Panc1 (cell line): ENCODE data around the gene CDK8.

ENCODE experiments used
- CTCF ChIP-seq: fragments of 450-650 bp; IDR thresholded peaks from 2 replicates; pipeline ENCODE4 v1.5.1; 2017; ENCODE audit warnings: mild to moderate bottlenecking
- POLR2AphosphoS5 ChIP-seq: IDR thresholded peaks from 2 replicates; pipeline ENCODE4 v1.6.1; 2012; ENCODE audit warnings: mild to moderate bottlenecking, low read depth, low read length, moderate library complexity
- TCF7L2 ChIP-seq: IDR thresholded peaks from 2 replicates; pipeline ENCODE4 v1.6.1; 2011; ENCODE audit warnings: mild to moderate bottlenecking, low read depth, low read length, inconsistent platforms
- TF ChIP-seq, protein P1 (sequence below), 2 experiments: IDR thresholded peaks; 2 replicates each; pipeline ENCODE4 v1.6.1; 2011 to 2012; ENCODE audit warnings: low read depth in 2 of 2, control low read depth in 1 of 2, low read length in 1 of 2, mild to moderate bottlenecking in 1 of 2, moderate library complexity in 1 of 2; ENCODE audit not compliant: insufficient read depth in 1 of 2

GRCh38 chr13:26310003-26310402 lies 56.1 kb downstream of the CDK8 start:
- TF ChIP-seq POLR2AphosphoS5 (no peak), CTCF (no peak), TCF7L2 (no peak)
- TF ChIP-seq, protein P1, sequence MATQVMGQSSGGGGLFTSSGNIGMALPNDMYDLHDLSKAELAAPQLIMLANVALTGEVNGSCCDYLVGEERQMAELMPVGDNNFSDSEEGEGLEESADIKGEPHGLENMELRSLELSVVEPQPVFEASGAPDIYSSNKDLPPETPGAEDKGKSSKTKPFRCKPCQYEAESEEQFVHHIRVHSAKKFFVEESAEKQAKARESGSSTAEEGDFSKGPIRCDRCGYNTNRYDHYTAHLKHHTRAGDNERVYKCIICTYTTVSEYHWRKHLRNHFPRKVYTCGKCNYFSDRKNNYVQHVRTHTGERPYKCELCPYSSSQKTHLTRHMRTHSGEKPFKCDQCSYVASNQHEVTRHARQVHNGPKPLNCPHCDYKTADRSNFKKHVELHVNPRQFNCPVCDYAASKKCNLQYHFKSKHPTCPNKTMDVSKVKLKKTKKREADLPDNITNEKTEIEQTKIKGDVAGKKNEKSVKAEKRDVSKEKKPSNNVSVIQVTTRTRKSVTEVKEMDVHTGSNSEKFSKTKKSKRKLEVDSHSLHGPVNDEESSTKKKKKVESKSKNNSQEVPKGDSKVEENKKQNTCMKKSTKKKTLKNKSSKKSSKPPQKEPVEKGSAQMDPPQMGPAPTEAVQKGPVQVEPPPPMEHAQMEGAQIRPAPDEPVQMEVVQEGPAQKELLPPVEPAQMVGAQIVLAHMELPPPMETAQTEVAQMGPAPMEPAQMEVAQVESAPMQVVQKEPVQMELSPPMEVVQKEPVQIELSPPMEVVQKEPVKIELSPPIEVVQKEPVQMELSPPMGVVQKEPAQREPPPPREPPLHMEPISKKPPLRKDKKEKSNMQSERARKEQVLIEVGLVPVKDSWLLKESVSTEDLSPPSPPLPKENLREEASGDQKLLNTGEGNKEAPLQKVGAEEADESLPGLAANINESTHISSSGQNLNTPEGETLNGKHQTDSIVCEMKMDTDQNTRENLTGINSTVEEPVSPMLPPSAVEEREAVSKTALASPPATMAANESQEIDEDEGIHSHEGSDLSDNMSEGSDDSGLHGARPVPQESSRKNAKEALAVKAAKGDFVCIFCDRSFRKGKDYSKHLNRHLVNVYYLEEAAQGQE (IDR thresholded peaks at IDR 0.05; ENCODE audit: insufficient read depth in 1 of 2, low read depth in 2 of 2, low read length in 1 of 2), result no peak
